NCI-H187 treated with DMSO at 0.1 percent for 48 hours (cell line): Measurements from ENCODE around the gene DOCK3.
A peak's percentile ranks its signal among the peaks of the same experiment; 100 is the strongest.
"Not testable (repeated sequence)": the region's sequence is repeated elsewhere in the genome, so short reads cannot be mapped to it uniquely, and the experiment has no call there.

Experiments used
- DNase-seq: peaks from one replicate; lab custom pipeline; 2025; lab: John Stamatoyannopoulos, UW

Gene DOCK3

DNA sequence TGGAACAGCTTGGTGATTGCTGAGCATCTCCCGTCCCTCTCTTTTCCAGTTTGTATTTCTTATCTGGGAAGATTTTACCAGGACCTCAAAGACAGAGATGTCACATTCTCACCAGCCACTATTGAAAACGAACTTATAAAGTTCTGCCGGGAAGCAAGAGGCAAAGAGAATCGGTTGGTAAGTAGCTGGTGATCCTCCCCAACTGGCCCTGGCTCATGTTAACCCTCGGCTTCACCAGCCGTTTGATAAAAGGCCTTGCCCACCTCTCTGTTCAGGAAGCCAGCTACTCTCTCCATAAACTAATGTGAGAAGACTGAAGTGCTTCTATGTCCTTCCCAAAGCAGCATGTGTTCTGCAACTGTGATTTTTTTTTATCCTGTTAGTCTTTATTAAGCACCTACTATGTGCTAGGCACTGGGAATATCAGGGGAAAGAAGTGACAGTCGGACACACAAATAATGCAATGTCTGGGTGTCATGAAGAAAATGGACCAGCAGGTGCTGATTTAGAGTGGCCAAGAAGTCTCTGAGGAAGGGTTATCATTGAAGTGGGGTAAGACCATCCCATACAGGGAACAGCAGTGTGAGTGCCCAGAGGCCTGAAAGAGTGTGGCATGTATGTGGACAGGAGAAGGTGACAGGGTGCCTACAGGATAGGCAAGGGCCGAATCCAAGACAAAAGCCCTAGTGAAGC is 711.6 kb downstream of the DOCK3 start:
- DNase-seq: no peak

DNA sequence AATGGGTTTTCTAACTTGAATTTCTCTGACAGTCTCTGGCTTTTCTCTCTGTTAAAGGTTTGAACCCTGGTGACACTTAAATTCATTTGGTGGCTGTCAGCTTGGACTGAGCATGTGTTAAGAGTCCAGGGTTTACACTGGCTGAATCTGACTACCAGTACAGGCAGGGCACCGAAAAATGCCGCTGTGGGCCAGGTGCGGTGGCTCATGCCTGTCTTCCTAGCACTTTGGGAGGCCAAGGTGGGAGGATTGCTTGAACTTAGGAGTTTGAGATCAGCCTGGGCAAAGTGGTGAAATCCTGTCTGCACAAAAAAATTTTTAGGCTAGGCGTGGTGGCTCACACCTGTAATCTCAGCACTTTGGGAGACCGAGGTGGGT is 712.1 kb downstream of the DOCK3 start:
- no peak for DNase-seq

DNA sequence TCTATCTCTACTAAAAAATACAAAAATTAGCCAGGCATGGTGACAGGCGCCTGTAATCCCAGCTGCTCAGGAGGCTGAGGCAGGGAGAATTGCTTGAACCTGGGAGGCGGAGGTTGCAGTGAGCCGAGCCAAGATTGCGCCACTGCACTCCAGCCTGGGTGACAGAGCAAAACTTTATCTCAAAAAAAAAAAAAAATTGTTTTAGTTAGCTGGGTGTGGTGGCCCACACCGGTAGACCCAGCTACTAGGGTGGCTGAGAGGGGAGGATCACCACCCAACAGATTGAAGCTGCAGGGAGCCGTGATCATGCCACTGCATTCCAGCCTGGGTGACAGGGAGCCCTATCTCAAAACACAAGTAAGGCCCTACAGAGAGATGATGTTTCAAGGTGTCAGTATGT is 712.6 kb downstream of the DOCK3 start:
- DNase-seq: not testable (repeated sequence)

DNA sequence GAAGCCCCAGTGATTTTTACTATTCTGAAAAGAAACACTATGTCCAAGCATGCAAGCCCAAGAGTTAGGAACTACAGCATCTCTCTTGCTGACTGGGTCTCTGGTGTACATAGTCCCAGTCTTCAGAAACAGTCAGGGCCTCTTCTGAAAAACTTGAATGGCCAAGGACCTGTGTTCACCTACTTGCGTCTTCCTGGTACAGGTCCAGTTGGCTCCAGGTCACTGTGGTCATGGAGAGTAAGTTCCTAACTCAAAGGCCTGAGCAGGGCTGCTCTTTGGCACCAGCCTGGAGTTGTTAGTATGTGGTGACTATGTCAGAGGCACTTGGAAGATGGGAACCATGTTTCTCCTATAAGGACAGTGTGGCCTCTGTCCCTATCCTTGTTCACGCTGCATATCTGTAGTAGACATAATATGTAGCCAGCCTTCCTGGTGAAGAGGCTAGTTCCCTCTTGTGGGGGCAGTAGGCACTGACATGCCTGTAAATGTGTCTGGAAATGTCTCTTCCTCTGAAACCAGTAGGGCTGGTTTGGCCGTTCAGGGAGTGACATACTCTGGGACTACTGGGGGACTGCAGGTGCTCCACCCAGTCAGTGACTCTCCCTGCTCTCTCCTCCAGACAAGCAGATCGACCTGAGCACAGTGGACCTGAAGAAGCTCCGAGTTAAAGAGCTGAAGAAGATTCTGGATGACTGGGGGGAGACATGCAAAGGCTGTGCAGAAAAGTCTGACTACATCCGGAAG is 713.7 kb downstream of the DOCK3 start:
- DNase-seq: no peak

DNA sequence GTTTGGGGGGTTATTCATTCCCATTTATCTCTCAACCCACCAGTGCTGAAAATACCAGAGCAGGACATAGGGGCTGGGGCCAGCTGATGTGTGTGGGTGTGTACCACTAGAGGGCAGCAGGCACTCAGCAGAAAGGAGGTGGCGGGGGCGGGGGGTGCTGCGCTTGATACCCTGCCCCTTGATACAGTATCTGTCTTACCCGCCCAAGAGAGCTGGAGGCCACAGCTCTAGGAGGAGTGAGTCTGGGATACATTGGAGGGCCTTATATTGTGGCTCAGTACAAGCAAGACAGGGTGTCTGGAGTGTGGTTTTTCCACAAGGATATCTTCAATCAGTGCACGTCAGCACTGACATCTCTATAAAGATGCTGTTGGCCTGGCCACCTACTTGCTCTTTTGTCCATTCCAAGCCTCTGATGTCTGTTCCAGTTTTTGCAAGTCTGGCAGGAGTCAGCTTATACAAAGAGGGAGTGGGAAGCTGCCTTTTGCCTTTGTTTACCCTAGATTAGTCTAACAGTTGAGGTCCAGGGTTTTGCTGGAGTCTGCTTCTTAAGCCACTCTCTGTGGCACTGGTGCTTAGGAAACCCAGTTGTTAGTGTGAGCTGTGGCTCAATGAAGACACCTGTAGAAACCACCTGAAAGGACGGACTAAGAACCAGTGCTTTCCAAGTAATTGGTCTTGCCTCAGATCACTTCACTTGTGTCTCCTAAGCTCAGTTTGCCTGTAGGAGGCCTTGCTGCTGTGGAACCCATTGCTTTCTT is 714.9 kb downstream of the DOCK3 start:
- DNase-seq: no peak

DNA sequence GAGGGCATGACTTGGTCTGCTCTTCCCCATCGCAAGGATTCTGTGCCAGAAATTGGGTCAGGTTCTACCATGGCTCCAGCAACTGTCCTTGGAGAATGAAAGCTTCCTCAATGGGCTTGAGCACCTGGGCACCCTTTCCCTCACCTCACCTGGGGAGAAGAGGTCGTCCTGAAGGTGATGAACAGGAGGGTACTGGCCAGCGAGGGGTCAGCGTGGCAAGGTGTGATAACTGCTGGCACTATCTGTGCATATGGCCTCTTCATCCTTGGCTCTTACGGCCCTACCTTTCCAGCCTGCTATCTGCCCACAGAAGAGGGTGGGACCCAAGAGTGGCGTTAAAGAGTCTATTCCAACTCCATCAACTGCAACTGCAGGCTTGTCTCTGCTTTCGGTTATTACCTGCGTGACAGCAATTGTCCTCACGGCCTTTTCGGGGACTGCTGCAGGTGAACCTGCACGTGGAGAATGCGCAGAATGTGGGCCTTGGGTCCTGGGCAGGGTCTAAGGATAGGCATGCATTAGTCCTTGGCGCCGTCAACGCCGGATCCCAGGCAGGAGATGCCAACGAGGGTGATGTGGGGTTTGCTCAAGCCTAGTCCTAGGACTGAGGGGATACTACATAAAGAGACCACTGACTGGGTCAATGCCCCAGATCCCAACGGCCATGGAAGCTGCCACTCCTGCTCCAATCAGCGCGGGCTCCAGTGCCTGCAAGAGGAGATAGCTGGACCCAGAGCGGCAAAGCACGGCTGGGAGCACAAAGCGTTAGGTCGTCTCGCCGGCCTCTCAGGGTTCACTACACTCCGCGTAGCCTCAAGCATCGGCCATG is 715.7 kb downstream of the DOCK3 start:
- DNase-seq: no peak

DNA sequence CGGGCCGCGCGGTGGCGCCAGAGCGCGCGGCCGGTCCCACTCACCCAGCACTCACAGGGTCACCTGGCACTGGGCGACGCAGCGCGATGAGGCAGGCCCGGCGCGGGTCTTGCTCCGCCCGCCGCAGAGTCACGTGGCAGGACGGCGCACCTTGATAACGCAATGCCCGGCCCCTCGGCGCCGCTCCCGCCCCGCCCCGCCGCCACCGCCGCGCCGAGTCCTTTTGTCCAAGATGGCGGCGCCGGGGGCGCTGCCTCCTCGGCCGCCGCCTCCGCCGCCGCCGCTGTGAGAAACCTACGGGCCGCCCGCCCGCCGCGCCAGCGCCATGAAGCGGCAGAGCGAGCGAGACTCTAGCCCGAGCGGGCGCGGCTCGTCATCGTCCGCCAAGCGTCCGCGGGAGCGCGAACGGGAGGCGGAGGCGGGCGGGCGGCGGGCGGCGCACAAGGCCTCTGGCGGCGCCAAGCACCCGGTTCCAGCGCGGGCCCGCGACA is 716.4 kb downstream of the DOCK3 start, which contains the start of gene RBM15B:
Gene RBM15B, plus strand, starts transcription at position 211 of the 491 bp plus-strand sequence. Its CDS starts 115 bp downstream, at position 326.
- peak; percentile 10 for DNase-seq

DNA sequence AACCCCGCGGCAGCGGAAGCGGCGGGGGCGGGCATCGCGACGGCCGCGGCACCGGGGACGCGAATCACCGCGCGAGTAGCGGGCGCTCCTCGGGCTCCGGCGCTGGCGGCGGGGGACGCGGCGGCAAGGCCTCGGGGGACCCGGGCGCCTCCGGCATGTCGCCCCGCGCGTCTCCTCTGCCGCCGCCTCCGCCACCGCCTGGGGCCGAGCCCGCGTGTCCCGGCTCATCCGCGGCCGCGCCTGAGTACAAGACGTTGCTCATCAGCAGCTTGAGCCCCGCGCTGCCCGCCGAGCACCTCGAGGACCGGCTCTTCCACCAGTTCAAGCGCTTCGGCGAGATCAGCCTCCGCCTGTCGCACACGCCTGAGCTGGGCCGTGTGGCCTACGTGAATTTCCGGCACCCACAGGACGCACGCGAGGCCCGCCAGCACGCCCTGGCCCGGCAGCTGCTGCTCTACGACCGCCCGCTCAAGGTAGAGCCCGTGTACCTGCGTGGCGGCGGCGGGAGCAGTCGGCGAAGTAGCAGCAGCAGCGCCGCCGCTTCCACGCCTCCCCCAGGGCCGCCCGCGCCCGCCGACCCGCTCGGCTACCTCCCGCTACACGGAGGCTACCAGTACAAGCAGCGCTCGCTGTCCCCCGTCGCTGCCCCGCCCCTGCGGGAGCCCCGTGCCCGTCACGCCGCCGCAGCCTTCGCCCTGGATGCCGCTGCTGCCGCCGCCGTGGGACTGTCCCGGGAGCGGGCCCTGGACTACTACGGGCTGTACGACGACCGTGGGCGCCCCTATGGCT is 717.0 kb downstream of the DOCK3 start:
- no peak for DNase-seq

DNA sequence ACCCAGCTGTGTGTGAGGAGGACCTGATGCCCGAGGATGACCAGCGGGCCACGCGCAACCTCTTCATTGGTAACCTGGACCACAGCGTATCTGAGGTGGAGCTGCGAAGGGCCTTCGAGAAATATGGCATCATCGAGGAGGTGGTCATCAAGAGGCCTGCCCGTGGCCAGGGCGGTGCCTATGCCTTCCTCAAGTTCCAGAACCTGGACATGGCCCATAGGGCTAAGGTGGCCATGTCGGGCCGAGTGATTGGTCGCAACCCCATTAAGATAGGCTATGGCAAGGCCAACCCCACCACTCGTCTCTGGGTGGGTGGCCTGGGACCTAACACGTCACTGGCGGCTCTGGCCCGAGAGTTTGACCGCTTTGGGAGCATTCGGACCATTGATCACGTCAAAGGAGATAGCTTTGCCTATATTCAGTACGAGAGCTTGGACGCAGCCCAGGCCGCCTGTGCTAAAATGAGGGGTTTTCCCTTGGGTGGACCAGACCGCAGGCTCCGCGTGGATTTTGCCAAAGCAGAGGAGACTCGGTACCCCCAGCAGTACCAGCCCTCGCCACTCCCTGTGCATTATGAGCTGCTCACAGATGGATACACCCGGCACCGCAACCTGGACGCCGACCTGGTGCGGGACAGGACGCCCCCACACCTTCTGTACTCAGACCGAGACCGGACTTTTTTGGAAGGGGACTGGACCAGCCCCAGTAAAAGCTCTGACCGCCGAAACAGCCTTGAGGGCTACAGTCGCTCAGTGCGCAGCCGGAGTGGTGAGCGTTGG is 717.8 kb downstream of the DOCK3 start:
- DNase-seq: no peak

DNA sequence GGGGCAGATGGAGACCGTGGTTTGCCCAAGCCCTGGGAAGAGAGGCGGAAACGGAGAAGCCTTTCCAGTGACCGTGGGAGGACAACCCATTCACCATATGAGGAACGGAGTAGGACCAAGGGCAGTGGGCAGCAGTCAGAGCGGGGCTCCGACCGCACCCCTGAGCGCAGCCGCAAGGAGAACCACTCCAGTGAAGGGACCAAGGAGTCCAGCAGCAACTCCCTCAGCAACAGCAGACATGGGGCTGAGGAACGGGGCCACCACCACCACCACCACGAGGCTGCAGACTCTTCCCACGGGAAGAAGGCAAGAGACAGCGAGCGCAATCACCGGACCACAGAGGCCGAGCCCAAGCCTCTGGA is 718.4 kb downstream of the DOCK3 start:
- no peak for DNase-seq

DNA sequence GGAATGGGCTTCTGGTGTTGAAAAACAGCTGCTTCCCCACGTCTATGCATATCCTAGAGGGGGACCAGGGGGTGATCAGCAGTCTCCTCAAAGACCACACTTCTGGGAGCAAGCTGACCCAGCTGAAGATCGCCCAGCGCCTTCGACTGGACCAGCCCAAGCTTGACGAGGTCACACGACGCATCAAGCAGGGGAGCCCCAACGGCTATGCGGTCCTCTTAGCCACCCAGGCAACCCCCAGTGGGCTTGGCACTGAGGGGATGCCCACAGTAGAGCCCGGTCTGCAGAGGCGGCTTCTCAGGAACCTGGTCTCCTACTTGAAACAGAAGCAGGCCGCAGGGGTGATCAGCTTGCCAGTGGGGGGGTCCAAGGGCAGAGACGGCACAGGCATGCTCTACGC is 718.8 kb downstream of the DOCK3 start:
- no peak for DNase-seq

DNA sequence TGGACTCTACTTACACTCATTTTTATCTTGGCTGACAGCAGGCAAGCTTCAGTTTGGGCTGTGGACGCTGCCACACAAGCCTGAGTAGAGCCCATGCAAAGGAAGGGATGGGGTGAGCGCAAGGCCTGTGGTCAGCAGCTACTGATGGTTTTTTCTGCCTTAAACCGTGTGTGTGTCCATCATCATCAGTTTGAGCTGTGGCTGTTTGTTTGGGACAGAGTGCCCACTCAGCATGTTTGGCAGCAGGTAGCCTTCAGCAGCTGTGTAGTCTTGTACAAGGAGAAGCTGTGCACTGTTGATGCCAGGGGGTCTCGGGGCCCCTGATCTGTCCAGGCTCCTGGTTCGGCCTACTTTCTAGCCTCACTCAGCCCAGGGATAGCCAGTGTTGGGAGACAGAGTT is 719.8 kb downstream of the DOCK3 start:
- no peak for DNase-seq

DNA sequence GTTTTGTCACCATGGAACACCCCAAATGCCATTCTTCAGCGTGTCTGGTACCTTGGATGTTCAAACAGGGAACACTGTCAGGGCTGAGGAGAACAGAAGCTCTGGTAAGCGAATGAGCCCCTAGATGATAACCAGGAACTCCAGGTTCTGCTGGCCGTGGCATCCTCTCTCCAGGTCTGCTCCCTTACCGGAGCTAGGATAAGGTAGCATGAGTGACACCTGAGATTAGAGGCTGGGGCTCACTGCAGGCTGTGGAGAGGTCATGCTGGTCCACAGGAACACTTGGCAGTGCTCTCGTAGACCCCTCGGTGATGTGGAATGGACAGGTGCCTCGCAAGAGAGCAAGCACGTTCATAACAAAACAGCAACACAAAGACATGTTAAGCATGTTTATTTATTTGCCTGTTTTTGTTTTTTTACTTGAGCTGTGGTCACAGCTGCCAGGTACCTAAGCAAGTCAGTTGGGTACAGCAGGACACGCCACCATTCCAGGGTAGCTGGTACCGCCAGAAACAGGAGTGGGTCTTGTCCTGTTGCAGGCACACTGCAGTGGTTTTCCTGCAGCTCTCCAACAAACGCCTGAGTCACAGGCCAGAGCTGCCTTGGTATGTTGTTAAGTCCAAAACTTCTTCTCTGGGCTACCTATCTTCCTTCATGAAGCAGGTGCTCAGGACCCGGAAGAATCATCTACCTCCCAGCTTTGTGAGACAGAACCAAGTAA is 720.9 kb downstream of the DOCK3 start:
- no peak for DNase-seq

DNA sequence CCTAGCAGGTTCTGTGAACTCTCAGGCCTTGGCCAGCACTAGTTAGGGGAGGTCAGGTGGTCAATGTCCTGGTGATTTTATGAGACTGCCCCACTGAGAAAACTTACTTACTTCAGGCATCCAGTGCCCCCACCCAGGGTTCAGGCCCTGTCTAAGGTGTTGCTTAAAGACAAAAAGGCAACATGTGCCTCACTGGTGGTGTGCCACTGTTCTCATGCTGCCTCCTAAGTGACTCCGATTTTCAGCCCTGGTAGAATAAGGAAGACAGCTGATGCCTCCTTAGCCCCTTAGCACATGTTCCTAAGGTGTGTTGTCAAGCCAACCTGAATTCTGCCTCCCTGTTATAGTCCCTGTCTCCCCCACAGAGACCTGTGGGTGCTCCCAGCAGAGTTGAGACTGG is 721.7 kb downstream of the DOCK3 start:
- DNase-seq: no peak

DNA sequence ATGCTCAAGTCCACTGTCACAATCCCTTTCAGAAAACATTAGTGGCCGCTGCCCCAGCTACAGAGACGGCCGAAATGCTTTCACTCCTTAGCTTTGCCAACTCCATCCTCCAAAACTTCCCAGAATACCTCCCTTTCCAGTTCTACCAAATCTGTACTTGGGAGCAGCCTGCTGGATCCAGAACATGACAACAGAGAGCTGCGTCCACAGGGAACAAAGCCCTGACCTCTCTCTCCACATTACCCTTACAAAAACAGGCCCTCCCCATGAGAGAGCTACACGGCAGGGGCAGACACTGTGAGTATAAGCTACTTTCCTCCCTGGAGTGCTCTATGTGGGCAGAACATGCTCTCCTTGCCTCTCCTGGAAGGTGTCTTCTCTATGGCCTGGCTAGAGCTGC is 722.7 kb downstream of the DOCK3 start:
- no peak for DNase-seq

DNA sequence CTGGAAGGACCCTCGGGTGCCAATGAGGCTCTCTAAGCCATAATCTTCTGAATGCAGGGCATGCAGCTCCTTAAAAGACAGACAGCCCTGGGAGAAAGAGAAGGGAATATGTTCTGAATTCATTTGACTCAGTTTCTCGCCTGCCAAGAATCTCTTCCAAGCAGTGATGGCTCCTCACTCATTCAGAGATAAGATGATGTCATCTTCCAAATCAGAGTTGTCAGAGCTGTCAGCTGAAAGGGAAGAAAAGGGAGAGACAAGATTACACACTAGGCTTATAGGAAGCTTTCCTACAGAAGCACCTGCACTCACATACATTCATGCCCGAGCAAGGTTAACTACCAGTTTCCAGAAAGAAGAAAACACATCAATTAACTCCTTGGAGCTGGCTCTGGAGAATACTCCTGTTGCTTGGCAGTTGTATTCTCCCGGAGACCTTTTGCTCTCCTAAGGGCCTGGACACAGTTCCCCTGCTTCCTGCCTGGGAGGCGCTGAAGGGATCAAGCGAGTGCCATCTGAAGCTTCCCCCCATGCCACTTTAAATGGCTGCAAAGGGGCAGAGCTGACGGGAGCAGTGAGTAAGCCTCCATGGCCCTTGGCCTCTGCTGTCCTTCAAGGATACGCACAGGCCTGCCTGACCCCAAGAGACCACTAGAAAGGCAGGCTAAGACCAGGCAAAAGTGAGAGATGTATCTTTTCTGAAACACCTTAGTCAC is 724.0 kb downstream of the DOCK3 start:
- no peak for DNase-seq

DNA sequence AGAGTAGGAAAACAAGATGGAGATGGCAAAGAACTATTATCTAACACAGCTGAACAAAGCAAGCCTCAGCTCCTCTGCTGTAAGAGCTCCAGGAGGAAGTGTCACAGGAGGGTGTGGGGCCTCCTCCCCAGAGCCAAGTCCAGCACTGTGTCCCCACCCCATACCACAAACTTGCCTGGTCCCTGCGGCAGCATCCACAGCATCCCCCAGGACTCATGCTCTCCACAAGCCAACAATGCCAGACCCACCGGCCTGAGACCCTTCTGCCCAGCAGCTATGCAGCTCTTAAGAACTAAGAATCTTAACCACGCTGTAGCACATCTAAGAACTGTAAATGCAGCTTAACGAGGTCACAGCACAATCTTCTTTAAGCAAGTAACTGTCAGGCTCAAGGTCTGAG is 725.4 kb downstream of the DOCK3 start:
- DNase-seq: no peak

DNA sequence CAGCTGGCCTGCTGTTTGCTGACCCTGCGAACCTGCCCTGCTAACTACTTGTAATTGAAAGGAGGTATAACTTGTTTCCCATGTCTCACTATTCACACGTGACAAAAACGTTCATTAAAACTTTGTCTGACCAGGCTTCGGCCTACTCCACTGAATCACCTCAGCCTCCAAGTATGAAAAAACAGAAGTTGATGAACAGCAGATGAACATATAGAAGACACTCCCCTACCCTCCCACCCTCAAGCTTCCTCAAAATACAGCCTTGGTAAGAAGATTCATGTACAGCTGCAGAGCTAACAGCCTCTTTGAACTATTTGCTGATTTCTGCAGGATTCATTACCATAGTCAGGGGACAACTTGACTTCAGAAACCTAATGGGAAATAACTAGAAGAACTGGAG is 727.0 kb downstream of the DOCK3 start:
- DNase-seq: no peak

DNA sequence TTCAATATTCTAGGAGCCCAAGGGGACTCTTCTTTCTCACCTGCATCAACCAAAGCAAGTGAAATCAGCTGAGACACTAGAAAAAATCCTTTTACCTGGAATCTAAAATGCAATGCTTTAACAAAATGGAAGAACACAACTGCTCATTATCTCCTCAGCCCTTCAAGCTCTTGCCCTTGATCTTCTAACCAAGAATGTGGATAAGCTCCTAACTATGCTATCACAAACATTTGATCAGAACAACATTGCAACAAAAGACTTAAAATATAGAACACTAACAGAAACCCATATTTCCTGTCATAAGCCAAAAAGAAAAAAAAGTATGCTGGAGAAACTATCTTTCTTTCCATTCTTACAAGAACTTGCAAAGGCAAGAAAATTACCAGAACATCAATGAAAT is 728.9 kb downstream of the DOCK3 start:
- DNase-seq: no peak
